BLaER1 treated with 17β-estradiol and CSF1 and Interleukin-3, amounts not matched to agents 10 nM and 100 nM (cell line): Measurements from ENCODE around the gene SUSD6.
"Not testable (repeated sequence)": the region's sequence is repeated elsewhere in the genome, so short reads cannot be mapped to it uniquely, and the experiment has no call there.

Experiments
- H3K27ac ChIP-seq, 11 experiments: shearing (Covaris generic); formaldehyde crosslinking; 2 replicates each; pipeline ENCODE4 v1.8.1; 2022
- H3K27me3 ChIP-seq, 11 experiments: shearing (Covaris generic); formaldehyde crosslinking; 2 replicates each; pipeline ENCODE4 v1.8.1; 2022
- H3K36me3 ChIP-seq, 11 experiments: shearing (Covaris generic); formaldehyde crosslinking; 2 replicates each; pipeline ENCODE4 v1.8.1; 2022
- H3K4me1 ChIP-seq, 10 experiments: shearing (Covaris generic); formaldehyde crosslinking; 2 replicates each; pipeline ENCODE4 v1.8.1; 2022
- H3K4me2 ChIP-seq, 11 experiments: shearing (Covaris generic); formaldehyde crosslinking; 2 replicates each; pipeline ENCODE4 v1.8.1; 2022
- H3K4me3 ChIP-seq, 10 experiments: shearing (Covaris generic); formaldehyde crosslinking; 2 replicates each; pipeline ENCODE4 v1.8.1; 2022
- H3K9ac ChIP-seq, 11 experiments: shearing (Covaris generic); formaldehyde crosslinking; 2 replicates each; pipeline ENCODE4 v1.8.1; 2022
- H3K9me3 ChIP-seq, 11 experiments: shearing (Covaris generic); formaldehyde crosslinking; replicated peaks in 1 of 11; 2 replicates each; pipeline ENCODE4 v1.8.1; 2022
- H4K20me1 ChIP-seq, 11 experiments: shearing (Covaris generic); formaldehyde crosslinking; 2 replicates each; pipeline ENCODE4 v1.8.1; 2022
- Cebpa-rat ChIP-seq, 11 experiments: shearing (Covaris generic); IDR thresholded peaks; 2 replicates each; pipeline ENCODE4 v1.8.1; 2022

SUSD6 gene

DNA sequence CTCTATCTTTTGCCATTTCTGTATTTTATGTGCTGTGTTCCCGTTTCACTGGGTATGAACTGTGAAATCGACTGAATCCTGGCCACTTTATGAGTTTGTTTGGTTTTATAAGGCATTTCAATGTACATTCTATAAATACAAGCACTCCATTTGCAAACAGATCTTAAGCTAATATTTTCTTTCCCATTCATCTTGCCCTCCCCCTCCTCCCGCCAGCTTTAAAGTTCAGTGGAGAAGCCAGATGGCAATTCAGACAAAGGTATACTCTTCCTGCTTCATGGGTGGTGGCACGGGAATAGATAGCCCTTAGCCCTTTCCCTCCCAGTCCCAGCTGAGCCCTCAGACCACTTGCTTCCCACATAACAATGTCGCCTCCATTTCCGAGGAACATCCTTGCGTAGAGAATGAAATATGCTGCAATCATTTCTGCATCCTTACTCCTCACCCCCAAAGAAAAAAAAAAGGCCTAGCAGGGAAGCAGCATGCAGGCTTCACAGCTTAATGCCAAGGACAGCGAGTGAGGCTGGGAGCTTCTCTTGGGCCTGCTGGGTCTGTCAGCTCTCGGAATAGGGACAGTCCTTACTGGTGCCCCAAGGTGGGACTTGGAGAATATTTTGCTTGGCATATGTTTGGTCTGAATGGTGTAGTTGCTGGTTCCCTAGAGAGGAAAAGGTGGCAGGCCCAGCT, 102.7 kb downstream of the SUSD6 start:
- H3K27me3 ChIP-seq = no peaks in the 10 kb centered on the region
- no peaks in the 10 kb centered on the region for H3K9me3 ChIP-seq
- TF ChIP-seq Cebpa-rat (IDR thresholded peaks at IDR 0.05) = no peak
- H3K4me2 ChIP-seq = peak overlapping the region in 7 of 11 experiments; percentile 15 to 92 (median 84); a peak in 9 of 22 replicates
- no peak overlapping the region for H3K9ac ChIP-seq
- peak overlapping the region in 4 of 11 experiments; percentile 8 to 74 (median 72); a peak in 6 of 22 replicates for H3K27ac ChIP-seq
- peaks cover 62 to 100% (median 96%) of the 10 kb centered on the region in 10 experiments for H3K4me1 ChIP-seq
- H4K20me1 ChIP-seq = no peaks in the 10 kb centered on the region
- H3K36me3 ChIP-seq = peaks cover 23 to 65% (median 54%) of the 10 kb centered on the region in 11 experiments
- H3K4me3 ChIP-seq = no peak overlapping the region

DNA sequence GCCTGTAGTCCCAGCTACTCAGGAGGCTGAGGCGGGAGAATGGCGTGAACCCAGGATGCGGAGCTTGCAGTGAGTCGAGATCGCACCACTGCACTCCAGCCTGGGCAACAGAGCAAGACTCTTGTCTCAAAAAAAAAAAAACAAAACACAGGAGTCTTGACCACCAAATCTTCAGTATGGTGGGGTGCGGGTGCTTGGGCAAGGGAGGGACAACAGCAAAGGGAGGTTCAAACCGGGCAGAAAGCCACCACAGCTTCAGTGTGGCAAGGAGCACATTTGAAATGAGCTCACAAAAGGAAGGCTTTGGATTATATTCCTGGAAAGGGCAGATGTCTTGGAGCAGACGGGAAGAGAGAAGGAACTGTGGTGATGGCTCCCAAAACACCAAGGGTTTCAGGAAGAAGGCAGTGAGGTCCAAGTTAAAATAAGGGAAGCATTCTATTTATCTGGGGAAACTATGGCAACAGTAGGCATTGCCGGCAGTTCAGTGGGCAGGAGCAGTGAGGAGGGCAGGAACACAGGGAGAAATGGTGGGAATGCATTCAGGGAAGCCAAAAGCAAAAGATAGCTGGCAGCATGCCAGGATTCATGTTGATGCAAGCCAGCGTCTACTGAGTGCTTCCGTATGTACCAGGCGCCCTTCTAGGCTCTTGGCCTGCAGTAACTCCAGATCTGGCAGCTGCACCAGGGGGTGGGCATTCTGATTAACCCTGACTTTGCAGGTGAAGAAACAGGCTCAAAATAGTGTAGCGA, 104.5 kb downstream of the SUSD6 start:
- Histone ChIP-seq H3K4me1 (peaks cover 69 to 100% (median 96%) of the 10 kb centered on the region in 10 experiments), H3K9ac (peak overlapping the region in 10 of 11 experiments; percentile 4 to 69 (median 50); a peak in 15 of 22 replicates), H3K4me3 (no peak overlapping the region), H3K27ac (peak overlapping the region; percentile 48 to 87 (median 71)), H3K27me3 (no peaks in the 10 kb centered on the region), H4K20me1 (no peaks in the 10 kb centered on the region), H3K9me3 (no peaks in the 10 kb centered on the region), H3K36me3 (peaks cover 14 to 48% (median 39%) of the 10 kb centered on the region in 11 experiments), H3K4me2 (peak overlapping the region; percentile 24 to 92 (median 76))
- no peak for TF ChIP-seq Cebpa-rat (IDR thresholded peaks at IDR 0.05)

DNA sequence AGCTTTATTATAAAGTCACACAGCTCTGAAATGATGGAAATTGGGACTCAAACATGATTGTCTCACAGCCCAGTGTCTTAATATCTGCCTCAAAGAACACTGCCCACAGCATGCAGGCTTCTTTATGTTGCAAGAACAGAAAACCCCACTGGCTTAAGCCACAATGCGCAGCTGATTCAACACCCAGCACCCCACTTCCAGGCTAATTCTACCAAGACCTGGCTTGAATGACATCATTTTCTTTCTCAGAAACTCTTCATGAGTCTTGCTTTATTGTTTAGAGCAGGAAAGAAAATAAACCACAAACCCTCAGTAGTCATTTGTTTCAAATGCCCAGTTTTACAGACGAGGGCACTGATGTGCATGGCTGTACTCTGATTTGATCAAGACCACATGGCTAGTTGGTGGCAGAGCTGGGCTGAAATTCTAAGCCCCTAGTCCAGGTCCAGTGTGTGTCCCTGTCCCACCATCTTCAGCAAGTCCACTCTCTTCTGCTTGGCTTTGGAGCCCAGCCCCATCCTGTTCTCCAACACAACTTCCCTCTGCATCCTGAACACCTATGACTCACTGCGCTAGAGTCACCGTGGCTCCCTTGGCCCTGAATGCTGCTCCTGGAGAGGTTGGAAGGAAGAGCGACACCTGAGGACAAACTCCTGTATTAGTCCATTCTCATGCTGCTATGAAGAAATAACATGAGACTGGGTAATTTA, 105.2 kb downstream of the SUSD6 start:
- H3K4me2 ChIP-seq = peak overlapping the region; percentile 24 to 92 (median 76)
- no peaks in the 10 kb centered on the region for H3K9me3 ChIP-seq
- no peaks in the 10 kb centered on the region for H4K20me1 ChIP-seq
- peak overlapping the region; percentile 4 to 69 (median 49); a peak in 15 of 22 replicates for H3K9ac ChIP-seq
- H3K4me3 ChIP-seq = no peak overlapping the region
- peaks cover 8 to 40% (median 32%) of the 10 kb centered on the region in 11 experiments; a peak in 20 of 22 replicates for H3K36me3 ChIP-seq
- peak overlapping the region; percentile 48 to 87 (median 71) for H3K27ac ChIP-seq
- peak in 4 of 11 experiments; percentile 29 to 77 (median 58); a peak in 5 of 22 replicates for TF ChIP-seq Cebpa-rat (IDR thresholded peaks at IDR 0.05)
- H3K27me3 ChIP-seq = no peaks in the 10 kb centered on the region
- peaks cover 62 to 100% (median 91%) of the 10 kb centered on the region in 10 experiments for H3K4me1 ChIP-seq

DNA sequence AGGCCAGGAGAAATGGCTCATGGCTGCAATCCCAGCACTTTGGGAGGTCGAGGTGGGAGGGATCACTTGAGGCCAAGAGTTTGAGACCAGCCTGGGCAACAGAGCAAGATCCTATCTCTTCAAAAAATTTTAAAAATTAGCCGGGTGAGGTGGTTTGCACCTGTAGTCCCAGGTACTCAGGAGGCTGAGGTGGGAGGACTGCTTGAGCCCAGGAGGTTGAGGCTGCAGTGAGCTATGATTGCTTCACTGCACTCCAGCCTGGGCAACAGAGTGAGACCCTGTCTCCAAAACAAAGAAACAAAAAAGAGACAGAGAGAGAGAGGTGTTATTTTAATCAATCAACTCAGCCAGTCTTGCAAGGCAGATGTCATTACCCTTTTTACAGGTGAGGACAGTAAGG, 107.2 kb downstream of the SUSD6 start:
- peak overlapping the region; percentile 58 to 92 (median 80); a peak in 21 of 22 replicates for H3K4me2 ChIP-seq
- H3K36me3 ChIP-seq = peaks cover 5 to 22% (median 12%) of the 10 kb centered on the region in 11 experiments; a peak in 20 of 22 replicates
- not testable (repeated sequence) for H3K27me3 ChIP-seq, H3K9me3 ChIP-seq, H3K4me3 ChIP-seq, H4K20me1 ChIP-seq
- peak overlapping the region in 10 of 11 experiments; percentile 19 to 87 (median 70); a peak in 20 of 22 replicates for H3K27ac ChIP-seq
- H3K4me1 ChIP-seq = peaks cover 42 to 81% (median 71%) of the 10 kb centered on the region in 10 experiments
- H3K9ac ChIP-seq = peak overlapping the region in 4 of 11 experiments; percentile 17 to 62 (median 49); a peak in 4 of 22 replicates

DNA sequence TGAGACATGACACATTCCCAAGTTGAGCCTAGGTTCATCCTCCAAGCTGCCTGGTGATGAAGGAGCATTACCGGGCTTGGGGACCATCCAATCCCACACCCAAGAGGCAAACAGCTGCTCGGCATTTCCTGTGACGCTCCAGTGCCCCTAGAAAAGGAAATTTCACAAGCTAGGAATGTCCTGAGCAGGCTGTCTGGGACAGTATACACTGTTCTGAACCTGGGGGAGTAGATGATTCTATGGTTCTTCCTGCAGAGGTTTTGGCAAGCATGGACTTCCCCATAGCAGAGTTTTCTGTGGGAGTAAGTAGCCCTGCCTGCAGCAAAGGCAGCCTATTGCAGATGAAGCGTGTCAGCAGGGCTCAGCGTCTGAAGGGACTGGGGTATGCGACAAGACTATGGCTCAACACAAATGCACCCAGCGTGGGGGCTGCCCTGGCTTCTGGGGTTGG, 108.1 kb downstream of the SUSD6 start:
- no peaks in the 10 kb centered on the region for H4K20me1 ChIP-seq
- peaks cover 0 to 13% (median 3%) of the 10 kb centered on the region in 11 experiments; a peak in 18 of 22 replicates for H3K36me3 ChIP-seq
- H3K4me2 ChIP-seq = peak overlapping the region; percentile 58 to 92 (median 80)
- no peaks in the 10 kb centered on the region for H3K9me3 ChIP-seq
- peak overlapping the region in 10 of 11 experiments; percentile 26 to 62 (median 52); a peak in 16 of 22 replicates for H3K9ac ChIP-seq
- H3K27me3 ChIP-seq = no peaks in the 10 kb centered on the region
- H3K4me1 ChIP-seq = peaks cover 33 to 73% (median 63%) of the 10 kb centered on the region in 10 experiments
- H3K4me3 ChIP-seq = no peak overlapping the region
- peak overlapping the region in 10 of 11 experiments; percentile 56 to 87 (median 70); a peak in 21 of 22 replicates for H3K27ac ChIP-seq
- peak in 2 of 11 experiments; percentile 14 to 59; a peak in 3 of 22 replicates for TF ChIP-seq Cebpa-rat (IDR thresholded peaks at IDR 0.05)

DNA sequence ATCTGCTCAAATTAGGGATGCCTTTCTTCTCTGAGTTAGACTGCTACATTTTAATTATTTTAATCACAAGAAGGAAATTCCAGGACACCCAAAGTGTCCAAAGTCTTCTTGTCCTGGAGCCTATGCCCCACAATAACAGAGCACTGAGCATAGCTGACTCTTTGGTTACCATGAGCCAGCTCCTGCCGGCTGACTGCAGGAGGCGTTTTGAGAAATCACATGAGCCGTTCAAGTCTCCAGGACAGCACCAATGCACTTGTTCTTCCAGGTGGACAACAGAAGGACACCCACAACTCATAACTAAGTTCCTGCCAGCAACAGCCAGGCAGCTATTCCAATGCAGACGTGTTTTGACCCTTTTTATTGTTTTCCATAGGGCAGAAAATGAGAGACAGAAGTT, 109.5 kb downstream of the SUSD6 start:
- no peak overlapping the region for H3K9ac ChIP-seq
- no peaks in the 10 kb centered on the region for H3K36me3 ChIP-seq
- H3K4me1 ChIP-seq = peaks cover 29 to 73% (median 57%) of the 10 kb centered on the region in 10 experiments
- H3K9me3 ChIP-seq = no peaks in the 10 kb centered on the region
- H3K27me3 ChIP-seq = no peaks in the 10 kb centered on the region
- peak overlapping the region in 8 of 11 experiments; percentile 76 to 92 (median 81); a peak in 11 of 22 replicates for H3K4me2 ChIP-seq
- H4K20me1 ChIP-seq = no peaks in the 10 kb centered on the region
- TF ChIP-seq Cebpa-rat (IDR thresholded peaks at IDR 0.05) = no peak
- H3K27ac ChIP-seq = peak overlapping the region in 5 of 11 experiments; percentile 57 to 78 (median 69); a peak in 5 of 22 replicates
- no peak overlapping the region for H3K4me3 ChIP-seq

DNA sequence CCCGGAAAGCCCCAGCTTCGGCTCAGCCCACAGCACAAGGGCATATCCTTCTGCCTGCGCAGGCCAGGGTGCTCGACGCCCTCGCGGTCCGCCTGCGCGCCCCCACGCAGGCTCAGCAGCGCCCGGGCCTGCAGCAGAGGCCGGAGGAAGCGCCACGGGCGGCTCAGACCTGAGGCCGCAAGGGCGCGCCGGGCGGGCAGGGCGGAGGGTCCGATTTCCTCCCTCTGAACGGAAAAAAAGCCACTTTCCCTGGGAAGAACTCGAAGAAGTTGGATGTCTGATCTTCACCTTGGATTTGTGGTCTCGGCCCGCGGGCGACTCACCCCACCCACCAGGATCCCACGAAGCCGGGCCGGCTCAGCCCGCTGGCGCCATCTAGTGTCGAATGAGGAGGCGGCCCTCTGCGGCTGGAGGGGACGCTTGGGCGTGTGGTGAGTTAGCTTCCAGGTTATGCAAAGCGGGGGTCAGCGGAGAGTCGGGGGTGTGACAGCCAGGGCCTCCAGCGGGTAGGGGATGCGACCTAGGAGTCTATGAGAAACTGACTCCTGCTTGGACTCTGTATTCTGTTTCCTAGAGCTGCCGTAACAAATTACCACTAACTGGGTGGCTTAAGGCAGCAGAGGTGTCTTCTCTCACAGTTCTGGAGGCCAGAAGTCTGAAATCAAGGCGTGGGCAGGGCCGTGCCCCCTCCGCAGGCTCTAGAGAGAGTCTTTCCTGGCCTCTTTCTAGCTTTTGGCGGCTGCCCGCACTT, 115.5 kb downstream of the SUSD6 start:
- no peak for TF ChIP-seq Cebpa-rat (IDR thresholded peaks at IDR 0.05)
- Histone ChIP-seq H3K9me3 (no peaks in the 10 kb centered on the region), H3K4me3 (peak overlapping the region in 9 of 10 experiments; percentile 26 to 63 (median 43); a peak in 15 of 20 replicates), H3K27ac (peak overlapping the region in 5 of 11 experiments; percentile 8 to 51 (median 34); a peak in 5 of 22 replicates), H3K27me3 (no peaks in the 10 kb centered on the region), H3K9ac (peak overlapping the region; percentile 42 to 73 (median 59); a peak in 19 of 22 replicates), H3K4me1 (peaks cover 8 to 45% (median 20%) of the 10 kb centered on the region in 10 experiments), H4K20me1 (no peaks in the 10 kb centered on the region), H3K36me3 (no peaks in the 10 kb centered on the region), H3K4me2 (peak overlapping the region; percentile 61 to 90 (median 78))

DNA sequence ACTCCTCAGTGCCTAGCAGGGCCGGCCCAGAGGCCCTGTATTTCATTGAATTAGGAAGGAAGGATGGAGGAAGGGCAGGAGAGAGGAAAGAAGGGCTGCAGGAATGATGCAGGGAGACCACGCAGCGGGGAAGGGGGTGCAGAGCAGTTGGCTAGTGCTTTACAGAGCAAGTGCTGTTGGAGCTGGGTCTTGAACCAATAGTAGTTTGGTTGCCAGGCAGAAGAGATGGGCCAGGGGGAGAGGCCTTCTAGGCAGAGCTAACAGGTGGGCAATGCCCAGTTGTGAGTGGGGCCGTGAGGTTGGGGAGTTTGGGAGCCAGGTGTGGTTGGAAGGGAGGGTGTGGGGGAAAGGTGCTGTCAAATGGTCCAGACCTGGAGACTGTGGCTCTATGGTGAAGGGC, 116.5 kb downstream of the SUSD6 start:
- H3K4me3 ChIP-seq = no peak overlapping the region
- no peak for TF ChIP-seq Cebpa-rat (IDR thresholded peaks at IDR 0.05)
- no peaks in the 10 kb centered on the region for H3K27me3 ChIP-seq
- no peaks in the 10 kb centered on the region for H3K9me3 ChIP-seq
- peaks cover 8 to 45% (median 20%) of the 10 kb centered on the region in 10 experiments for H3K4me1 ChIP-seq
- no peaks in the 10 kb centered on the region for H3K36me3 ChIP-seq
- H4K20me1 ChIP-seq = no peaks in the 10 kb centered on the region
- H3K4me2 ChIP-seq = peak overlapping the region in 2 of 11 experiments; percentile 73 to 82; a peak in 2 of 22 replicates
- no peak overlapping the region; a peak in 1 of 22 replicates for H3K9ac ChIP-seq
- H3K27ac ChIP-seq = no peak overlapping the region

DNA sequence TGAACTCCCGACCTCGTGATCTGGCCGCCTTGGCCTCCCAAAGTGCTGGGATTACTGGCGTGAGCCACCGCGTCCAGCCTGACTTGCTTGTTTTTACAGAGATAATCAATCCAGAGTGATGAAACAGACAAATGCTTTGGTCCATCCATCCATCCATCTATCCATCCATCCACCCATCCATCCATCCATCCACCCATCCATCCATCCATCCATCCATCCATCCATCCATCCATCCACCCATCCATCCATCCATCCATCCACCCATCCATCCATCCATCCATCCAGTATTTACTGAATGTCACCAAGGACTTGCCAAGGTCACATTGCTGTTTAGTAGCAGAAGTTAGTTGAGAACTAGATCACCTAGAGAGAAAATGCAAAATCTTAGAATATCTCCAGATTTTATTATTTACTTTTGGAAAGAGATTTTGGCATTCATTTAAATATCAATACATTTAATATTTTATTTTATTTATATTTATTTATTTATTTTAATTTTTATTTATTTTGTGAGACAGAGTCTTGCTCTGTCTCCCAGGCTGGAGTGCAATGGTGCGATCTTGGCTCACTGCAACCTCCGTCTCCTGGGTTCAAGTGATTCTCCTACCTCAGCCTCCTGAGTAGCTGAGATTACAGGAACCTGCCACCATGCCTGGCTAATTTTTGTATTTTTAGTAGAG, 120.7 kb downstream of the SUSD6 start:
- H3K4me2 ChIP-seq, H3K27me3 ChIP-seq, H3K9ac ChIP-seq, H3K27ac ChIP-seq, H3K4me3 ChIP-seq, H3K36me3 ChIP-seq, H4K20me1 ChIP-seq, H3K9me3 ChIP-seq: not testable (repeated sequence)
- peaks cover 0 to 22% (median 4%) of the 10 kb centered on the region in 10 experiments; a peak in 9 of 20 replicates for H3K4me1 ChIP-seq

DNA sequence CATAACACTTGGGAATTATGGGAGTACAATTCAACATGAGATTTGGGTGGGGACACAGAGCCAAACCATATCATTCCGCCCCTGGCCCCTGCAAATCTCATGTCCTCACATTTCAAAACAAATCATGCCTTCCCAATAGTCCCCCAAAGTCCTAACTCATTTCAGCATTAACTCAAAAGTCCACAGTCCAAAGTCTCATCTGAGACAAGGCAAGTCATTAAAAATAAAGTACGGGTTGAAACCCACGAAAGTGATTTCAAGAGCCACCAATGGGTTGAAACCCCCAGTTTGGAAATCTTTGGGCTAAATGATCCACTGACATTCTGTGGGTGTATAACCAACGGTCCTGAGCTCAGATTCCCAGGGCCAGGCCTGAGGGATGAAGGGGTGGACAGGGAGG, 125.0 kb downstream of the SUSD6 start:
- not testable (repeated sequence) for H3K36me3 ChIP-seq, H3K9me3 ChIP-seq, H4K20me1 ChIP-seq, H3K9ac ChIP-seq, H3K4me3 ChIP-seq, H3K27ac ChIP-seq, H3K27me3 ChIP-seq, H3K4me1 ChIP-seq, H3K4me2 ChIP-seq
